SK-N-SH (cell line): ENCODE results near the gene CMC2. TPM values are rescaled to one million over a fixed set of nuclear protein-coding genes. Genes with fewer than 3 reads are reported as not detected.

Experiments
- CTCF ChIA-PET: fragments of 300-600, 350-600 bp; formaldehyde crosslinking; extraction: SDS; loops from one replicate; lab custom pipeline; 2021; lab: Yijun Ruan, JAX
- POLR2A ChIA-PET: fragments of 350-600 bp; sonication (Branson Sonifier 250); formaldehyde crosslinking; extraction: SDS; loops from one replicate; lab custom pipeline; 2020; ENCODE audit warnings: antibody characterized with exemption, inconsistent platforms; lab: Yijun Ruan, JAX
- DNase-seq: peaks from one replicate; pipeline ENCODE4 v3.0.0; 2012
- H2AFZ ChIP-seq: fragments of 200-600 bp; sonication (generic); 2 replicates; pipeline ENCODE4 v1.8.1; 2016; ENCODE audit warnings: antibody characterized with exemption, mild to moderate bottlenecking, low read depth
- H3F3A ChIP-seq: fragments of 200-600 bp; sonication (generic); replicated peaks from 2 replicates; pipeline ENCODE3; 2016; ENCODE audit warnings: antibody characterized with exemption, mild to moderate bottlenecking; ENCODE audit not compliant: insufficient read depth
- H3K27ac ChIP-seq, 2 experiments: fragments of 200-500 bp in 1 of 2; fragments of 200-600 bp in 1 of 2; sonication (Bioruptor generic) in 1 of 2; sonication (generic), shearing (Covaris generic) in 1 of 2; 2 replicates each; pipeline versions ENCODE4 v1.5.1 to v1.6.1; 2014 to 2016; ENCODE audit warnings: low read depth in 2 of 2, inconsistent platforms in 1 of 2, low read length in 1 of 2, mild to moderate bottlenecking in 1 of 2, mixed read lengths in 1 of 2
- H3K27me3 ChIP-seq: fragments of 200-600 bp; sonication (generic), shearing (Covaris generic); 2 replicates; pipeline ENCODE4 v1.6.1; 2016; ENCODE audit warnings: mixed run types; ENCODE audit not compliant: insufficient read depth
- H3K36me3 ChIP-seq, 2 experiments: fragments of 200-500 bp in 1 of 2; fragments of 200-600 bp in 1 of 2; sonication (Bioruptor generic) in 1 of 2; sonication (generic) in 1 of 2; replicated peaks in 1 of 2; 2 replicates each; pipeline versions ENCODE3 to v1.5.1; 2014 to 2016; ENCODE audit warnings: low read length in 1 of 2, mild to moderate bottlenecking in 1 of 2; ENCODE audit not compliant: insufficient read depth in 2 of 2, control insufficient read depth in 1 of 2
- H3K4me1 ChIP-seq, 2 experiments: fragments of 200-500 bp in 1 of 2; fragments of 200-600 bp in 1 of 2; sonication (Bioruptor generic) in 1 of 2; sonication (generic), shearing (Covaris generic) in 1 of 2; 2 replicates each; pipeline versions ENCODE4 v1.5.1 to v1.6.1; 2014 to 2016; ENCODE audit warnings: low read depth in 1 of 2, low read length in 1 of 2, mixed run types in 1 of 2; ENCODE audit not compliant: insufficient read depth in 2 of 2, control insufficient read depth in 1 of 2
- H3K4me2 ChIP-seq: fragments of 200-600 bp; sonication (generic), shearing (Covaris generic); 2 replicates; pipeline ENCODE4 v1.6.1; 2017; ENCODE audit warnings: mixed run types
- H3K4me3 ChIP-seq, 2 experiments: fragments of 200-500 bp in 1 of 2; fragments of 200-600 bp in 1 of 2; sonication (Bioruptor generic) in 1 of 2; sonication (generic), shearing (Covaris generic) in 1 of 2; 2 replicates each; pipeline versions ENCODE4 v1.5.1 to v1.8.1; 2014 to 2016; ENCODE audit warnings: low read depth in 2 of 2, inconsistent platforms in 1 of 2, low read length in 1 of 2, mild to moderate bottlenecking in 1 of 2, mixed read lengths in 1 of 2, moderate library complexity in 1 of 2
- H3K79me2 ChIP-seq: fragments of 200-600 bp; sonication (generic); 2 replicates; pipeline ENCODE4 v1.8.1; 2017; ENCODE audit warnings: mild to moderate bottlenecking; ENCODE audit not compliant: insufficient read depth
- H3K9ac ChIP-seq: fragments of 200-600 bp; sonication (generic); 2 replicates; pipeline ENCODE4 v1.6.1; 2017; ENCODE audit warnings: mixed run types
- H3K9me2 ChIP-seq: fragments of 200-600 bp; sonication (generic); 2 replicates; pipeline ENCODE4 v1.6.1; 2017; ENCODE audit warnings: mixed run types
- H3K9me3 ChIP-seq: fragments of 200-600 bp; sonication (generic); 2 replicates; pipeline ENCODE4 v1.6.1; 2017; ENCODE audit warnings: mixed run types, mild to moderate bottlenecking, moderate library complexity
- H4K20me1 ChIP-seq: fragments of 200-600 bp; sonication (generic); 2 replicates; pipeline ENCODE4 v1.6.1; 2017; ENCODE audit warnings: mild to moderate bottlenecking, mixed run types; ENCODE audit not compliant: insufficient read depth
- CHD2 ChIP-seq: fragments of 150-350 bp; IDR thresholded peaks from 2 replicates; pipeline ENCODE4 v1.6.1; 2018; ENCODE audit warnings: low read length; ENCODE audit not compliant: partially characterized antibody
- CTCF ChIP-seq: fragments of 200-600 bp; sonication (generic); IDR thresholded peaks from 2 replicates; pipeline ENCODE4 v1.6.1; 2017; ENCODE audit warnings: antibody characterized with exemption, mild to moderate bottlenecking, moderate library complexity
- FOXM1 ChIP-seq: IDR thresholded peaks from 2 replicates; pipeline ENCODE4 v1.4.0; 2012; ENCODE audit warnings: low read depth, mild to moderate bottlenecking
- GABPA ChIP-seq: IDR thresholded peaks from 2 replicates; pipeline ENCODE4 v1.4.0; 2012; ENCODE audit warnings: low read depth, mild to moderate bottlenecking
- JUND ChIP-seq: IDR thresholded peaks from 2 replicates; pipeline ENCODE4 v1.4.0; 2012
- MEF2A ChIP-seq: IDR thresholded peaks from 2 replicates; pipeline ENCODE4 v1.4.0; 2012; ENCODE audit warnings: low read depth, borderline replicate concordance
- NFIC ChIP-seq: IDR thresholded peaks from 2 replicates; pipeline ENCODE4 v1.4.0; 2012; ENCODE audit warnings: borderline replicate concordance
- NRF1 ChIP-seq: IDR thresholded peaks from 2 replicates; pipeline ENCODE4 v1.6.1; 2012; ENCODE audit warnings: low read depth, mild to moderate bottlenecking, low read length
- RAD21 ChIP-seq: IDR thresholded peaks from 2 replicates; pipeline ENCODE4 v1.6.1; 2012; ENCODE audit warnings: mild to moderate bottlenecking, low read length
- RXRA ChIP-seq: IDR thresholded peaks from 2 replicates; pipeline ENCODE4 v1.4.0; 2012; ENCODE audit warnings: low read depth, mild to moderate bottlenecking, borderline replicate concordance
- SMC3 ChIP-seq: IDR thresholded peaks from 2 replicates; pipeline ENCODE4 v1.6.1; 2012; ENCODE audit warnings: low read depth, low read length, improper control_type of control experiment
- TAF1 ChIP-seq: IDR thresholded peaks from 2 replicates; pipeline ENCODE4 v1.6.1; 2012; ENCODE audit warnings: low read depth, mild to moderate bottlenecking, low read length, moderate library complexity, borderline replicate concordance
- TCF12 ChIP-seq: IDR thresholded peaks from 2 replicates; pipeline ENCODE4 v1.4.0; 2012
- YY1 ChIP-seq: IDR thresholded peaks from 2 replicates; pipeline ENCODE4 v1.4.0; 2012; ENCODE audit warnings: low read depth, mild to moderate bottlenecking
- WGBS: methylation state at CpG from one replicate; pipeline ENCODE4 v1.1.6; 2017; ENCODE audit warnings: low lambda C conversion rate; 5-methylcytosine and 5-hydroxymethylcytosine counted together
- polyA plus RNA-seq, 3 experiments: library from polyadenylated mRNA; depleted of rRNA; stranded (reverse); fragments of >200 nt; gene quantifications; 2 replicates each; pipeline ENCODE4 v1.2.3, GENCODE V29; 2012
- TF ChIP-seq, protein P1 (sequence below): fragments of 150-350 bp; IDR thresholded peaks from 2 replicates; pipeline ENCODE4 v1.6.1; 2017; ENCODE audit warnings: antibody characterized with exemption, low read length, low read depth, borderline replicate concordance

The CMC2 gene
- polyA plus RNA-seq, 1 of the 3 experiments (the other 2 are of a cell fraction): 135 TPM

GRCh38 chr16:80940069-80940856 lies 66.4 kb downstream of the CMC2 start:
- CTCF ChIA-PET: interaction anchor here (0.8 to 1.2 kb wide), 4 partner anchors 8 to 265 kb away, joined by 3 read pairs; no protein-coding TSS in a partner anchor
- TF ChIP-seq, protein P1, sequence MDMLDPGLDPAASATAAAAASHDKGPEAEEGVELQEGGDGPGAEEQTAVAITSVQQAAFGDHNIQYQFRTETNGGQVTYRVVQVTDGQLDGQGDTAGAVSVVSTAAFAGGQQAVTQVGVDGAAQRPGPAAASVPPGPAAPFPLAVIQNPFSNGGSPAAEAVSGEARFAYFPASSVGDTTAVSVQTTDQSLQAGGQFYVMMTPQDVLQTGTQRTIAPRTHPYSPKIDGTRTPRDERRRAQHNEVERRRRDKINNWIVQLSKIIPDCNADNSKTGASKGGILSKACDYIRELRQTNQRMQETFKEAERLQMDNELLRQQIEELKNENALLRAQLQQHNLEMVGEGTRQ: no peak
- TF ChIP-seq TAF1: no peak
- no peak for TF ChIP-seq FOXM1
- no peak for TF ChIP-seq RXRA
- no peak for TF ChIP-seq CTCF
- TF ChIP-seq CHD2: no peak
- no peak for TF ChIP-seq MEF2A
- no peak for TF ChIP-seq JUND
- TF ChIP-seq NFIC: no peak
- TF ChIP-seq TCF12: no peak
- H3K4me1 ChIP-seq: peaks cover 0 to 10% of the 10 kb centered on the region in 2 experiments; a peak in 2 of 4 replicates

GRCh38 chr16:80938879-80939260 lies 67.8 kb downstream of the CMC2 start:
- CTCF ChIA-PET: no interaction called here
- POLR2A ChIA-PET: no interaction called here
- no peaks in the 10 kb centered on the region for H3K36me3 ChIP-seq
- H3F3A ChIP-seq: peaks cover 12% of the 10 kb centered on the region
- no peak overlapping the region for H3K4me3 ChIP-seq
- peak overlapping the region; percentile 44; the same call in 1 of the 2 replicates for H3K9ac ChIP-seq
- peak overlapping the region; percentile 61 for H3K4me2 ChIP-seq
- H3K4me1 ChIP-seq: peaks cover 0 to 10% of the 10 kb centered on the region in 2 experiments; a peak in 2 of 4 replicates
- H3K9me3 ChIP-seq: no peaks in the 10 kb centered on the region
- peak overlapping the region; percentile 62 to 80; a peak in 3 of 4 replicates for H3K27ac ChIP-seq
- H2AFZ ChIP-seq: peak overlapping the region; percentile 72
- H3K79me2 ChIP-seq: no peaks in the 10 kb centered on the region
- H3K9me2 ChIP-seq: no peaks in the 10 kb centered on the region
- TF ChIP-seq RXRA (no peak), YY1 (no peak), RAD21 (no peak), SMC3 (no peak), NRF1 (no peak), GABPA (no peak)
- no peak for DNase-seq
- WGBS: 57% methylated on average over 4 of the region's 4 CpGs
- no peaks in the 10 kb centered on the region for H4K20me1 ChIP-seq
- no peaks in the 10 kb centered on the region for H3K27me3 ChIP-seq

More at GRCh38 chr16:80940069-80940856, 66.4 kb downstream of the CMC2 start:
- H3K27me3 ChIP-seq: no peaks in the 10 kb centered on the region
- POLR2A ChIA-PET: no interaction called here
- H3K4me3 ChIP-seq: no peak overlapping the region
- H3K79me2 ChIP-seq: no peaks in the 10 kb centered on the region
- 88% methylated on average over 7 of the region's 7 CpGs for WGBS
- no peak overlapping the region for H3K9ac ChIP-seq
- no peak overlapping the region for H3K27ac ChIP-seq
- no peaks in the 10 kb centered on the region for H3K36me3 ChIP-seq
- H4K20me1 ChIP-seq: no peaks in the 10 kb centered on the region
- no peak overlapping the region for H3K4me2 ChIP-seq
- H3K9me2 ChIP-seq: no peaks in the 10 kb centered on the region
- DNase-seq: no peak
- no peaks in the 10 kb centered on the region for H3K9me3 ChIP-seq
- H2AFZ ChIP-seq: no peak overlapping the region
- peaks cover 12% of the 10 kb centered on the region for H3F3A ChIP-seq
